NB4 (cell line): ENCODE data around the gene MCF2.

Experiments used
- MYC ChIP-seq: IDR thresholded peaks from 2 replicates; pipeline ENCODE4 v1.6.1; 2011; ENCODE audit warnings: low read depth, low read length
- POLR2A ChIP-seq: IDR thresholded peaks from 2 replicates; pipeline ENCODE4 v1.6.1; 2011; ENCODE audit warnings: mild to moderate bottlenecking; ENCODE audit not compliant: insufficient read length; ENCODE audit errors: extremely low read depth
- TF ChIP-seq, protein P1 (sequence below): IDR thresholded peaks from one replicate; pipeline ENCODE4 v1.5.1; 2012; ENCODE audit warnings: low read depth, low read length
- TF ChIP-seq, protein P2 (sequence below): IDR thresholded peaks from 2 replicates; pipeline ENCODE4 v1.6.1; 2011; ENCODE audit warnings: low read depth, low read length

DNA sequence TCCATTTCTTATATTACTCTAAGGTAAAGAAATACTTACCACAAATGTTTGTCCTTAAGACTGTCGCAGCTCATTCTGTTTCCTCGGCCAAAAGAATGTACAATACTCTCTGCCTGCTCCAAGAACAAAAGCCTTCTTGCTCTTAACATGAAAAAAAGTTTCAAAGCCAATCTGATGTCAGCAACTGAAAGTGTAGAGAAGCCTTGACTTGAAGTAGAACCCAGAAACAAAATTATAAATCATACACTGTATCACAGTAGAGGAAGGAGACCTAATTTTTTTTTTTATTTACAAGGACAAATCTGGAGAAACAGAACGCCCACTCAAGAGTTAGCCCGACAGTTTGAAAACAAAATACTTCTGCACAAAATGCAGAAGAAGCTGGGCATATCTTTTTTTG lies at the start of gene MCF2:
- TF ChIP-seq, protein P1, sequence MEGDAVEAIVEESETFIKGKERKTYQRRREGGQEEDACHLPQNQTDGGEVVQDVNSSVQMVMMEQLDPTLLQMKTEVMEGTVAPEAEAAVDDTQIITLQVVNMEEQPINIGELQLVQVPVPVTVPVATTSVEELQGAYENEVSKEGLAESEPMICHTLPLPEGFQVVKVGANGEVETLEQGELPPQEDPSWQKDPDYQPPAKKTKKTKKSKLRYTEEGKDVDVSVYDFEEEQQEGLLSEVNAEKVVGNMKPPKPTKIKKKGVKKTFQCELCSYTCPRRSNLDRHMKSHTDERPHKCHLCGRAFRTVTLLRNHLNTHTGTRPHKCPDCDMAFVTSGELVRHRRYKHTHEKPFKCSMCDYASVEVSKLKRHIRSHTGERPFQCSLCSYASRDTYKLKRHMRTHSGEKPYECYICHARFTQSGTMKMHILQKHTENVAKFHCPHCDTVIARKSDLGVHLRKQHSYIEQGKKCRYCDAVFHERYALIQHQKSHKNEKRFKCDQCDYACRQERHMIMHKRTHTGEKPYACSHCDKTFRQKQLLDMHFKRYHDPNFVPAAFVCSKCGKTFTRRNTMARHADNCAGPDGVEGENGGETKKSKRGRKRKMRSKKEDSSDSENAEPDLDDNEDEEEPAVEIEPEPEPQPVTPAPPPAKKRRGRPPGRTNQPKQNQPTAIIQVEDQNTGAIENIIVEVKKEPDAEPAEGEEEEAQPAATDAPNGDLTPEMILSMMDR = no peak
- TF ChIP-seq POLR2A = no peak
- TF ChIP-seq, protein P2, sequence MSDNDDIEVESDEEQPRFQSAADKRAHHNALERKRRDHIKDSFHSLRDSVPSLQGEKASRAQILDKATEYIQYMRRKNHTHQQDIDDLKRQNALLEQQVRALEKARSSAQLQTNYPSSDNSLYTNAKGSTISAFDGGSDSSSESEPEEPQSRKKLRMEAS = no peak
- TF ChIP-seq MYC = no peak
